ENCODE data around the gene SORCS2. TPM values are rescaled to one million over a fixed set of nuclear protein-coding genes. Genes with fewer than 3 reads are reported as not detected.

The SORCS2 gene
- total and polyA plus RNA-seq, 3 donors from 2014 or later: 2.7 to 4.6 (median 2.9) TPM

DNA sequence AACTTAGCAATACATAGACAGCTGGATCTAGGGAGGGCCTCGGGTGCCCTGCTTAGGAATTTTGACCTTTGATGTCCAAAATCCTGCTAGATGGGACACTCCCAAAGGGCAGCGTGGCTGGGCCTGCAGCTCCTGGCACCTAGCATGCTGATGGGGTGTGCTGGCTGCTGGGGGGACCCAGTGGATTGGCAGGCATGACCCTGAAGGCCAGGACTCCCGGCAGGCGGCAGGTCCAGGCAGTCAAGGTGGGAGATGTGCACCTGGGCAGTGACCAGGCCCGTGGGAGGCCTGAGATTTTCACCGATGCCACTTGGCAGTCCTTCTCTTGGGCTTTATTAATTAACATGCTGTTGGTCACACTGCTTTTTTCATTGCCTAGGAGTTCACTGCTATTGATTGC is 158.1 kb downstream of the SORCS2 start:
- no peaks in the 10 kb centered on the region for H3K9me3 ChIP-seq
- intact Hi-C loops (cut with DNase I; ENCODE audit: low total_unique reads): no loop called here
- H3K4me3 ChIP-seq: no peak overlapping the region
- WGBS, 2 donors: 79 to 84% methylated on average over 6 of the region's 6 CpGs
- no peak for DNase-seq
- no peaks in the 10 kb centered on the region for H3K27me3 ChIP-seq
- H3K27ac ChIP-seq: no peak overlapping the region
- H3K4me1 ChIP-seq: no peaks in the 10 kb centered on the region
- TF ChIP-seq CTCF (IDR thresholded peaks at IDR 0.05) (no peak), POLR2A (IDR thresholded peaks at IDR 0.05) (no peak)
- H3K36me3 ChIP-seq (ENCODE audit: low read depth, missing control alignments): no peaks in the 10 kb centered on the region

DNA sequence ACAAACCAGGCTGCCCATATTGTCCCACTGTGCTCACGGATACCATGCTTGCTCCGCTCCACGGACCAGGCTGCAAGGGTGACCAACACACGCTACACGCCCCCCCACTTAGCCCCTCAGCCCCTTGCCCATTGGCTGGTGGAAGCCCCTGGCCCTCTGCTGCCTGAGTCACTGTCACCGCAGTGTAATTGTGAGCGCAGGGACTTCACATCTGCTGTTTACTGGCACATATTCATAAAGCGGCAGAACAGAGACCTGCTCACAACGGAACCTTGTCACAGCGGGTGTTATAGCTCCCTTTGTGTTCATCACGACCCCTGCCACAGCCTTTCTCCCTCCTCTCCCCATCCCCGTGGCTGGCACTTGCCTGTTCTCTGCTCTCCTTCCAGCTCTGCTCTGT is 158.7 kb downstream of the SORCS2 start:
- Histone ChIP-seq H3K27me3 (no peaks in the 10 kb centered on the region), H3K4me1 (no peaks in the 10 kb centered on the region), H3K27ac (no peak overlapping the region), H3K9me3 (no peaks in the 10 kb centered on the region), H3K4me3 (no peak overlapping the region), H3K36me3 (ENCODE audit: low read depth, missing control alignments) (no peaks in the 10 kb centered on the region)
- intact Hi-C loops (cut with DNase I; ENCODE audit: low total_unique reads): no loop called here
- WGBS, 2 donors: 85 to 86% methylated on average over 9 to 12 of the region's 12 CpGs
- DNase-seq: no peak
- TF ChIP-seq CTCF (IDR thresholded peaks at IDR 0.05) (no peak), POLR2A (IDR thresholded peaks at IDR 0.05) (no peak)

- no peaks in the 10 kb centered on the region for H3K36me3 ChIP-seq (ENCODE audit: low read depth, missing control alignments)
- no peak for DNase-seq
- H3K4me1 ChIP-seq: peaks cover 5% of the 10 kb centered on the region
- H3K27ac ChIP-seq: no peak overlapping the region
- WGBS, 2 donors: 82 to 88% methylated on average over 5 to 6 of the region's 6 CpGs
- no peaks in the 10 kb centered on the region for H3K9me3 ChIP-seq
- H3K27me3 ChIP-seq: no peaks in the 10 kb centered on the region
- no peak overlapping the region for H3K4me3 ChIP-seq
- intact Hi-C loops (cut with DNase I; ENCODE audit: low total_unique reads): no loop called here
- no peak for TF ChIP-seq CTCF (IDR thresholded peaks at IDR 0.05)
- no peak for TF ChIP-seq POLR2A (IDR thresholded peaks at IDR 0.05)
These were observed 160.1 kb downstream of the SORCS2 start for GRCh38 chr4:7352486-7352885.

DNA sequence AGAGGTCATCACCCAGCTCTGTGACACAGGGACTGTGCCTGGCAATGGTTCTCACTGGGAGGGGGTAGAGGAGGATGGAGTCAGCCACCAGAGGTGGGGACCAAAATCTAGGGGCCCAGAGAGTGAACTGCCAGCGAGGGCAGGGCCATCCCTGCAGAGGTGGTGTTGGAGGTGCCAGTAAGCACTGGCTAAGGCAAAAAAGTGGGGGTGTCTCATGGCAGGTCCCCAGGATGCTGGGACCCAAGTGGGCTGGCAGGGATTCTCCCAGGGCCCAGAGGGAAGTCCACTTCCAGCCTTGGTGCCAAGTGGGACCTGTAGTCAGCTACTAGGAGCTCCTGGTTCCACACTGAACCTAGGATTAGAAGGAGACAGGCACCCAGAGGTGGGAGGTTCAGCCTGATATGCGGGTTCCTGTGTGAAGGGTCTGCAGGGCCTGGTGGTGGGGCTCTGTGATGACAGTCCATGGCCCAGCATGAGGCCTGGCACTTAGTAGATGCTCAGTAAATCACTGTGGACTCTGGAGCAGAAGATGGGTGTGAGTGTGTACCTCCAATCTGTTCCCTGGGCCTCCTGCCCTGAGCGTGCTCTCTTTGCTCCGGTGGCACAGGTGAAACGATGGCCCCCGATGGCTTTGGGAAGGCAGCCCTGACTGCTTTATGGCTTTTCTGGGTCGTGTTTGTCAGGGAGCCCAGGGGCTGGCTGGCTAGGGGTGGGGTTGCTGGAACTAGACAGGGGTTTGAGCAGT is 160.9 kb downstream of the SORCS2 start:
- Histone ChIP-seq H3K36me3 (ENCODE audit: low read depth, missing control alignments) (no peaks in the 10 kb centered on the region), H3K27ac (no peak overlapping the region), H3K9me3 (no peaks in the 10 kb centered on the region), H3K27me3 (no peaks in the 10 kb centered on the region), H3K4me3 (no peak overlapping the region), H3K4me1 (peaks cover 5% of the 10 kb centered on the region)
- intact Hi-C loops (cut with DNase I; ENCODE audit: low total_unique reads): no loop called here
- TF ChIP-seq CTCF (IDR thresholded peaks at IDR 0.05): no peak
- TF ChIP-seq POLR2A (IDR thresholded peaks at IDR 0.05): no peak
- 78 to 82% methylated on average over 3 to 7 of the region's 7 CpGs for WGBS, 2 donors
- no peak for DNase-seq
